ENCODE results near the gene CDKN2D.

CDKN2D gene

GRCh38 chr19:10523135-10523636 lies 45.6 kb downstream of the CDKN2D start:
- peaks cover 11% of the 10 kb centered on the region for H3K4me1 ChIP-seq (ENCODE audit: control insufficient read depth, low read length)
- H3K4me2 ChIP-seq (ENCODE audit: low read length): no peak overlapping the region
- no peaks in the 10 kb centered on the region for H3K9me2 ChIP-seq (replicated peaks; ENCODE audit: control insufficient read depth, low read length)
- H3K79me2 ChIP-seq (ENCODE audit: control insufficient read depth, low read length): no peaks in the 10 kb centered on the region
- H3K4me3 ChIP-seq (ENCODE audit: low read length): no peak overlapping the region
- H3K27me3 ChIP-seq (ENCODE audit: control insufficient read depth, low read length): peaks cover 28% of the 10 kb centered on the region
- no peaks in the 10 kb centered on the region for H4K20me1 ChIP-seq (ENCODE audit: control insufficient read depth, insufficient read depth, low read depth, low read length)
- TF ChIP-seq, protein P1, sequence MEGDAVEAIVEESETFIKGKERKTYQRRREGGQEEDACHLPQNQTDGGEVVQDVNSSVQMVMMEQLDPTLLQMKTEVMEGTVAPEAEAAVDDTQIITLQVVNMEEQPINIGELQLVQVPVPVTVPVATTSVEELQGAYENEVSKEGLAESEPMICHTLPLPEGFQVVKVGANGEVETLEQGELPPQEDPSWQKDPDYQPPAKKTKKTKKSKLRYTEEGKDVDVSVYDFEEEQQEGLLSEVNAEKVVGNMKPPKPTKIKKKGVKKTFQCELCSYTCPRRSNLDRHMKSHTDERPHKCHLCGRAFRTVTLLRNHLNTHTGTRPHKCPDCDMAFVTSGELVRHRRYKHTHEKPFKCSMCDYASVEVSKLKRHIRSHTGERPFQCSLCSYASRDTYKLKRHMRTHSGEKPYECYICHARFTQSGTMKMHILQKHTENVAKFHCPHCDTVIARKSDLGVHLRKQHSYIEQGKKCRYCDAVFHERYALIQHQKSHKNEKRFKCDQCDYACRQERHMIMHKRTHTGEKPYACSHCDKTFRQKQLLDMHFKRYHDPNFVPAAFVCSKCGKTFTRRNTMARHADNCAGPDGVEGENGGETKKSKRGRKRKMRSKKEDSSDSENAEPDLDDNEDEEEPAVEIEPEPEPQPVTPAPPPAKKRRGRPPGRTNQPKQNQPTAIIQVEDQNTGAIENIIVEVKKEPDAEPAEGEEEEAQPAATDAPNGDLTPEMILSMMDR (IDR thresholded peaks at IDR 0.05; ENCODE audit: low read depth, low read length, poor library complexity, severe bottlenecking): no peak
- TF ChIP-seq EZH2phosphoT487 (IDR thresholded peaks at IDR 0.05; ENCODE audit: borderline replicate concordance, low read length): no peak
- no peaks in the 10 kb centered on the region for H3F3A ChIP-seq (ENCODE audit: control insufficient read depth, insufficient read depth)
- no peak overlapping the region for H3K27ac ChIP-seq (ENCODE audit: low read depth, low read length)
- H3K36me3 ChIP-seq (ENCODE audit: control insufficient read depth, low read length): no peaks in the 10 kb centered on the region
- no peaks in the 10 kb centered on the region for H3K9me3 ChIP-seq (ENCODE audit: control insufficient read depth, insufficient read depth, low read length)

- no peaks in the 10 kb centered on the region for H3K9me2 ChIP-seq (replicated peaks; ENCODE audit: control insufficient read depth, low read length)
- H3K79me2 ChIP-seq (ENCODE audit: control insufficient read depth, low read length): no peaks in the 10 kb centered on the region
- H3K9me3 ChIP-seq (ENCODE audit: control insufficient read depth, insufficient read depth, low read length): no peaks in the 10 kb centered on the region
- H3K4me1 ChIP-seq (ENCODE audit: control insufficient read depth, low read length): peaks cover 17% of the 10 kb centered on the region
- H3K4me3 ChIP-seq (ENCODE audit: low read length): no peak overlapping the region
- H3K27ac ChIP-seq (ENCODE audit: low read depth, low read length): no peak overlapping the region
- H3K36me3 ChIP-seq (ENCODE audit: control insufficient read depth, low read length): no peaks in the 10 kb centered on the region
- H3F3A ChIP-seq (ENCODE audit: control insufficient read depth, insufficient read depth): no peaks in the 10 kb centered on the region
- peaks cover 2% of the 10 kb centered on the region; the same call in 1 of the 2 replicates for H4K20me1 ChIP-seq (ENCODE audit: control insufficient read depth, insufficient read depth, low read depth, low read length)
- TF ChIP-seq, protein P1 (IDR thresholded peaks at IDR 0.05; ENCODE audit: low read depth, low read length, poor library complexity, severe bottlenecking): no peak
- no peak for TF ChIP-seq EZH2phosphoT487 (IDR thresholded peaks at IDR 0.05; ENCODE audit: borderline replicate concordance, low read length)
- H3K4me2 ChIP-seq (ENCODE audit: low read length): no peak overlapping the region
- H3K27me3 ChIP-seq (ENCODE audit: control insufficient read depth, low read length): peaks cover 42% of the 10 kb centered on the region
Observed at GRCh38 chr19:10521461-10522171, 47.2 kb downstream of the CDKN2D start.

DNA sequence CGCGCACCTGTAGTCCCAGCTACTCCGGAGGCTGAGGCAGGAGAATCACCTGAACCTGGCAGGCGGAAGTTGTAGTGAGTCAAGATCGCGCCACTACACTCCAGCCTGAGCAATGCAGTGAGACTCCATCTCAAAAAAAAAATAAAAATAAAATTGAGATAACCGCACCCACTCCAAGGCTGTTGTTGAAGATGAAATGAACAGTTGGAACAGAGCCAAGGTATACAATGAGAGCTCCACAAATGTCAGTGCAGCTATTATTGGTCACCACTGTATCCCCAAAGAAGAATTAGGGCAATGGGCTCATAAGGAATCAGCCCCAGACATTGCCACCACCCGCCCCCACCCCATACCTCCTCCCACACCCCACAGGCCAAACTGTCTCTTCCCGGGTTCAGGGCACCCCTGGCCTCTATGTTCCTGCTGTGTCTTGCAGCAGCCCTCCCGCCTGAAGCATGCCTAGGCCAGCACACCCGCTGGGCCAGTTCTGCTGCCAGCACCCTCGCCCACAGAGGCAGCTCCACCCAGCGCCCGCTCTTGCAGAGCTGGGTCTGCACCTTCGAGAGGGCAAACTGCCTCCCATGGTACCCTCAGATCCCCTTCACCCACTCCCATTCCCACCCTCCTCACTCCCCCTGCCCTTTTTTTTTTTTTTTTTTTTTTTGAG lies 48.0 kb downstream of the CDKN2D start:
- H3K27ac ChIP-seq (ENCODE audit: low read depth, low read length): no peak overlapping the region
- no peaks in the 10 kb centered on the region for H3K9me2 ChIP-seq (replicated peaks; ENCODE audit: control insufficient read depth, low read length)
- H3K4me2 ChIP-seq (ENCODE audit: low read length): no peak overlapping the region
- no peaks in the 10 kb centered on the region for H3F3A ChIP-seq (ENCODE audit: control insufficient read depth, insufficient read depth)
- H4K20me1 ChIP-seq (ENCODE audit: control insufficient read depth, insufficient read depth, low read depth, low read length): peaks cover 2% of the 10 kb centered on the region; the same call in 1 of the 2 replicates
- H3K36me3 ChIP-seq (ENCODE audit: control insufficient read depth, low read length): no peaks in the 10 kb centered on the region
- H3K27me3 ChIP-seq (ENCODE audit: control insufficient read depth, low read length): peaks cover 43% of the 10 kb centered on the region
- H3K9me3 ChIP-seq (ENCODE audit: control insufficient read depth, insufficient read depth, low read length): no peaks in the 10 kb centered on the region
- peaks cover 17% of the 10 kb centered on the region for H3K4me1 ChIP-seq (ENCODE audit: control insufficient read depth, low read length)
- TF ChIP-seq EZH2phosphoT487 (IDR thresholded peaks at IDR 0.05; ENCODE audit: borderline replicate concordance, low read length): no peak
- H3K4me3 ChIP-seq (ENCODE audit: low read length): no peak overlapping the region
- no peaks in the 10 kb centered on the region for H3K79me2 ChIP-seq (ENCODE audit: control insufficient read depth, low read length)

GRCh38 chr19:10519421-10519820 lies 49.4 kb downstream of the CDKN2D start:
- Histone ChIP-seq H3K4me3 (ENCODE audit: low read length) (no peak overlapping the region), H3F3A (ENCODE audit: control insufficient read depth, insufficient read depth) (no peaks in the 10 kb centered on the region), H3K27me3 (ENCODE audit: control insufficient read depth, low read length) (peaks cover 43% of the 10 kb centered on the region), H3K79me2 (ENCODE audit: control insufficient read depth, low read length) (no peaks in the 10 kb centered on the region), H3K27ac (ENCODE audit: low read depth, low read length) (no peak overlapping the region), H4K20me1 (ENCODE audit: control insufficient read depth, insufficient read depth, low read depth, low read length) (peaks cover 2% of the 10 kb centered on the region; the same call in 1 of the 2 replicates), H3K4me2 (ENCODE audit: low read length) (no peak overlapping the region), H3K36me3 (ENCODE audit: control insufficient read depth, low read length) (no peaks in the 10 kb centered on the region), H3K9me2 (replicated peaks; ENCODE audit: control insufficient read depth, low read length) (no peaks in the 10 kb centered on the region), H3K4me1 (ENCODE audit: control insufficient read depth, low read length) (peaks cover 17% of the 10 kb centered on the region), H3K9me3 (ENCODE audit: control insufficient read depth, insufficient read depth, low read length) (no peaks in the 10 kb centered on the region)
- TF ChIP-seq, protein P1 (IDR thresholded peaks at IDR 0.05; ENCODE audit: low read depth, low read length, poor library complexity, severe bottlenecking): no peak
- TF ChIP-seq EZH2phosphoT487 (IDR thresholded peaks at IDR 0.05; ENCODE audit: borderline replicate concordance, low read length): no peak

All from DOHH2 (cell line).